Measurements from ENCODE around the gene OS9. TPM values are rescaled to one million over a fixed set of nuclear protein-coding genes. Genes with fewer than 3 reads are reported as not detected.
"Not testable (repeated sequence)": the region's sequence is repeated elsewhere in the genome, so short reads cannot be mapped to it uniquely, and the experiment has no call there.

The OS9 gene
- total RNA-seq, 2 donors from 2014 or later, result 103 to 104 TPM

DNA sequence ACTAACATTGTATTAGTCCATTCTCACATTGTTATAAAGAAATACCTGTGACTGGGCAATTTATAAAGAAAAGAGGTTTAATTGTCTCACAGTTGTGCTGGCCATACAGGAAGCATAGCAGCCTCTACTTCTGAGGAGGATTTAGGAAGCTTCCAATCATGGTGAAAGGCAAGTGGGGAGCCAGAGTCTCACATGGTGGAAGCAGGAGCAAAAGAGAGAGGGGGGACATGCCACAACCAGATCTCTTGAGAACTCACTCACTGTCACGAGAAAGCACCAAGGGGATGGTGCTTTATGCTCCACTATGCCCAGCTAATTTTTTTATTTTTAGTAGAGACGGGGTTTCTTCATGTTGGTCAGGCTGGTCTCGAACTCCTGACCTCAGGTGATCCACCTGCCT, 13.3 kb downstream of the OS9 start:
- ATAC-seq (replicated peaks in 1 of 2), result no peak
- H3K27me3 Mint-ChIP-seq (ENCODE audit: low read depth), result no peaks in the 10 kb centered on the region
- H3K27ac Mint-ChIP-seq, result no peak overlapping the region
- no peak overlapping the region for H3K4me3 Mint-ChIP-seq
- H3K9me3 Mint-ChIP-seq, result peaks cover 0 to 4% of the 10 kb centered on the region in 2 donors
- peaks cover 12 to 36% of the 10 kb centered on the region in 2 donors for H3K36me3 Mint-ChIP-seq (ENCODE audit: insufficient read depth in 2 of 2)
- DNase-seq, result no peak
- H3K4me1 Mint-ChIP-seq (ENCODE audit: low read depth), result no peaks in the 10 kb centered on the region

DNA sequence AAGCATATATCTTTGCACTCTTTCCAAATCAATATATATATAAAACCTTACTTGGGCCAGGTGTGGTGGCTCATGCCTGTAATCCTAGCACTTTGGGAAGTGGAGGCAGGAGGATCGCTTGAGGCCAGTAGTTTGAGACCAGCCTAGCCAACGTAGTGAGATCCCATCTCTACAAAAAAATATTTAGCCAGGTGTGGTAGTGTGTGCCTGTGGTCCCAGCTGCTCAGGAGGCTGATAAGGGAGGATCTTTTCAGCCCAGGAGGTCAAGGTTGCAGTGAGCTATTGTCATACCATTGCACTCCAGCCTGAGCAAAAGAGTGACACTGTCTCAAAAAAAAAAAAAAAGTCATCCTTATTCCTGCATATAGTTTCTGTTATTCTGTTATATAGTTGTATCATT, 14.4 kb downstream of the OS9 start:
- no peaks in the 10 kb centered on the region for H3K9me3 Mint-ChIP-seq
- H3K4me3 Mint-ChIP-seq, result no peak overlapping the region
- no peaks in the 10 kb centered on the region for H3K27me3 Mint-ChIP-seq (ENCODE audit: low read depth)
- ATAC-seq (replicated peaks in 1 of 2), result no peak
- H3K36me3 Mint-ChIP-seq (ENCODE audit: insufficient read depth in 2 of 2), result peaks cover 6 to 29% of the 10 kb centered on the region in 2 donors
- no peaks in the 10 kb centered on the region for H3K4me1 Mint-ChIP-seq (ENCODE audit: low read depth)
- DNase-seq, result no peak
- H3K27ac Mint-ChIP-seq, result no peak overlapping the region

DNA sequence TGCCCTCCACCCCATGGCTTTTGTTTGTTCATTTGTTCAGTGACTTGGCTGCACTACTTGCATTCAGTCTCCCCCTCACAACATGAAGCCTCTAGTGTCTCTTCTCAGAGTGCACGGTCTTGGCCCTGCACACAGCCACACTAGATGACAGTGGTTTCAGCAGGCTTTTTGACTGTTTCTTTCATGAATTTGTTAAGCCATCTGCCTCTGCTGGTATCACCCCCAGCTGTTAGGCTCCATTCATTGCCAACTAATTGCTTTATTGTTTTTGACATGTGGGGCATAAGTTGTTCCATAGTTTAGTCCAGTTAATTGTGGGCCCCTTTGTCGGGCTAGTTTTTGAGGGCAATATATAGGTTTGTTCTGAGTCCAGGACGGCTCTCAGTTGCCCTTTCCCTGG, 18.8 kb downstream of the OS9 start:
- Mint-ChIP-seq H3K36me3 (ENCODE audit: insufficient read depth in 2 of 2) (peaks cover 0 to 5% of the 10 kb centered on the region in 2 donors), H3K4me3 (no peak overlapping the region), H3K27me3 (ENCODE audit: low read depth) (no peaks in the 10 kb centered on the region), H3K27ac (no peak overlapping the region), H3K4me1 (ENCODE audit: low read depth) (no peaks in the 10 kb centered on the region), H3K9me3 (no peaks in the 10 kb centered on the region)
- no peak for ATAC-seq (replicated peaks in 1 of 2)
- no peak for DNase-seq

GRCh38 chr12:57713209-57713608, 19.3 kb downstream of the OS9 start:
- Mint-ChIP-seq H3K27ac (no peak overlapping the region), H3K27me3 (ENCODE audit: low read depth) (no peaks in the 10 kb centered on the region), H3K9me3 (no peaks in the 10 kb centered on the region), H3K36me3 (ENCODE audit: insufficient read depth in 2 of 2) (peaks cover 3 to 9% of the 10 kb centered on the region in 2 donors), H3K4me1 (ENCODE audit: low read depth) (no peaks in the 10 kb centered on the region), H3K4me3 (no peak overlapping the region)
- ATAC-seq (replicated peaks in 1 of 2) (no peak), DNase-seq (no peak)

DNA sequence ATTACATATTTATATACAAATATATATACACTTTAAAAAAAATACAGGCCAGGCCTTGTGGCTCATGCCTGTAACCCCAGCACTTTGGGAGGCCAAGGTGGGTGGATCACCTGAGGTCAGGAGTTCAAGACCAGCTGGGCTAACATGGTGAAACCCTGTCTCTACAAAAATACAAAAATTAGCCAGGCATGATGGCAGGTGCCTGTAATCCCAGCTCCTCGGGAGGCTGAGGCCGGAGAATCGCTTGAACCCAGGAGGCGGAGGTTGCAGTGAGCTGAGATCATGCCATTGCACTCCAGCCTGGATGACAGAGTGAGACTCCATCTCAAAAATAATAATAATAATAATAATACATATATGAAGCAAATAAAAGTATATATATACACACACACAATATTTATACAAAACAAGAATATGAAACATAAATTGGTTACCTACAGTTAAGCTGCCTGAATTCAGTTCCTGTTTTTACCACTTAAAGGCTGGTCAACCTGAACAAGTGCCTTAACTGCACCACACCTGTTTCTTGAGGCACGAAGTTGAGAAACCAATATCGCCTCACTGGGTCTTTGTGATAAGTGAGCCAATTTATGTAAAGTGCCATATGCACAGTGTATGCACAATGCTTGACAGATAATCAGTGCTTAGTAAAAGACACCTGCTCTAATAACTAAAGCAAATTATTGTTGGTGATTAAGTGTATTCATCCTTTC, 21.3 kb downstream of the OS9 start:
- peaks cover 4 to 15% of the 10 kb centered on the region in 2 donors for H3K36me3 Mint-ChIP-seq (ENCODE audit: insufficient read depth in 2 of 2)
- not testable (repeated sequence) for H3K4me3 Mint-ChIP-seq; DNase-seq; H3K27me3 Mint-ChIP-seq (ENCODE audit: low read depth); H3K27ac Mint-ChIP-seq; ATAC-seq (replicated peaks in 1 of 2); H3K9me3 Mint-ChIP-seq; H3K4me1 Mint-ChIP-seq (ENCODE audit: low read depth)

DNA sequence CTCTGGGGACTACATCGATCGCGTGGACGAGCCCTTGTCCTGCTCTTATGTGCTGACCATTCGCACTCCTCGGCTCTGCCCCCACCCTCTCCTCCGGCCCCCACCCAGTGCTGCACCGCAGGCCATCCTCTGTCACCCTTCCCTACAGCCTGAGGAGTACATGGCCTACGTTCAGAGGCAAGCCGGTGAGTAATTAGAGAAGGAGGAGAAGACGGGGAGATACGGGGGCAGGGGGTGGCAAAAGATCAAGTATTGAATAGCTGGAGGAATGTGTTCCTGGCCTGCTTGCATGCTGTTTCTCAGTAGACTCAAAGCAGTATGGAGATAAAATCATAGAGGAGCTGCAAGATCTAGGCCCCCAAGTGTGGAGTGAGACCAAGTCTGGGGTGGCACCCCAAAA, 21.9 kb downstream of the OS9 start:
- H3K9me3 Mint-ChIP-seq, result no peaks in the 10 kb centered on the region
- H3K4me3 Mint-ChIP-seq, result no peak overlapping the region
- no peaks in the 10 kb centered on the region for H3K4me1 Mint-ChIP-seq (ENCODE audit: low read depth)
- no peaks in the 10 kb centered on the region for H3K27me3 Mint-ChIP-seq (ENCODE audit: low read depth)
- no peak for DNase-seq
- no peak overlapping the region for H3K27ac Mint-ChIP-seq
- ATAC-seq (replicated peaks in 1 of 2), result no peak
- peaks cover 4 to 15% of the 10 kb centered on the region in 2 donors for H3K36me3 Mint-ChIP-seq (ENCODE audit: insufficient read depth in 2 of 2)

- Mint-ChIP-seq H3K4me3 (no peak overlapping the region), H3K27ac (no peak overlapping the region), H3K4me1 (ENCODE audit: low read depth) (no peaks in the 10 kb centered on the region), H3K27me3 (ENCODE audit: low read depth) (no peaks in the 10 kb centered on the region), H3K9me3 (no peaks in the 10 kb centered on the region), H3K36me3 (ENCODE audit: insufficient read depth in 2 of 2) (peaks cover 4 to 15% of the 10 kb centered on the region in 2 donors)
- no peak for DNase-seq
- no peak for ATAC-seq (replicated peaks in 1 of 2)
Measured at GRCh38 chr12:57716305-57716704, 22.4 kb downstream of the OS9 start.

DNA sequence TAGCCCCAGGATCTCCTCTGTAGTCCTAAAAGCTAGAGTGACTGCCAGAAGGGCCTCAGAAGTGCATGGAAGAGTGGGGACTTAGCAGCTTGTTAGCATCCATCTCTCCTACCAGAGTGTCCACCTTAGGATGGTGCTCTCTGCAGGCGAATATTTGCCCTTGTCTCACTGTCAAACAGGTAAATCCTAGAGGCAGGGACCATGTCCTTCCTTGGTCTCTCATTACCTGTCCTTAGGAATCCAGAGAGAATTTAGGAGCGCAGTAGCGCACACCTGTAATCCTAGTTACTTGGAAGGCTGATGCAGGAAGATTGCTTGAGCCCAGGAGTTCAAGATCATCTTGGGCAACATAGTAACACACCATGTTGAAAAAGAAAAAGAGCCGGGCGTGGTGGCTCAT, 23.2 kb downstream of the OS9 start:
- H3K27me3 Mint-ChIP-seq (ENCODE audit: low read depth), result no peaks in the 10 kb centered on the region
- DNase-seq (no peak), ATAC-seq (replicated peaks in 1 of 2) (no peak)
- H3K27ac Mint-ChIP-seq, result no peak overlapping the region
- no peaks in the 10 kb centered on the region for H3K9me3 Mint-ChIP-seq
- H3K36me3 Mint-ChIP-seq (ENCODE audit: insufficient read depth in 2 of 2), result peaks cover 4 to 14% of the 10 kb centered on the region in 2 donors
- H3K4me1 Mint-ChIP-seq (ENCODE audit: low read depth), result no peaks in the 10 kb centered on the region
- no peak overlapping the region for H3K4me3 Mint-ChIP-seq

DNA sequence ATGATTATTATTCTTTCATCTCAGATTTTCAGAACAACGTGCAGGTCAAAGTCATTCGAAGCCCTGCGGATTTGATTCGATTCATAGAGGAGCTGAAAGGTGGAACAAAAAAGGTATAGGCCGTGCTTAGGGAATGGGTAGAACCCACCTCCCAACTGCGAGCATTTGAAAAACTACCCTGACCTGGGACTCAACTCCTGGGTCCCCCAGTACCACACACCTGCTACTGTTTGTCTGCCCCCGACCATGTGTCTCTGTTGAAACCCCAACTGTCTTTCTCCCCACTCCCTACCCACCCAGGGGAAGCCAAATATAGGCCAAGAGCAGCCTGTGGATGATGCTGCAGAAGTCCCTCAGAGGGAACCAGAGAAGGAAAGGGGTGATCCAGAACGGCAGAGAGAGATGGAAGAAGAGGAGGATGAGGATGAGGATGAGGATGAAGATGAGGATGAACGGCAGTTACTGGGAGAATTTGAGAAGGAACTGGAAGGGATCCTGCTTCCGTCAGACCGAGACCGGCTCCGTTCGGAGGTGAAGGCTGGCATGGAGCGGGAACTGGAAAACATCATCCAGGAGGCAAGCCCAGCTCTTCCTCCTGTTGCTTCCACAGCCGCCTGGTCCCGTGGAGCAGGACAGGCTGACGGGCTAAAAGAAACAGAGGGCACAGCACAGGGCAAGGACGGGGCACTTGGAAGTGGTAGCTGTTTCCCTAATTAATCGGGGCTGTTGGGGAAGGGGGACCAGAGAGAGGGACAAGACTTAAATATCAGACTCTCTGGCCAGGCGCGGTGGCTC, 24.1 kb downstream of the OS9 start:
- Mint-ChIP-seq H3K36me3 (ENCODE audit: insufficient read depth in 2 of 2) (peaks cover 4 to 12% of the 10 kb centered on the region in 2 donors), H3K4me3 (no peak overlapping the region), H3K4me1 (ENCODE audit: low read depth) (no peaks in the 10 kb centered on the region), H3K27me3 (ENCODE audit: low read depth) (no peaks in the 10 kb centered on the region), H3K9me3 (no peaks in the 10 kb centered on the region), H3K27ac (no peak overlapping the region)
- DNase-seq, result no peak
- no peak for ATAC-seq (replicated peaks in 1 of 2)

GRCh38 chr12:57718641-57719528, 25.0 kb downstream of the OS9 start:
- Mint-ChIP-seq H3K27me3 (ENCODE audit: low read depth) (no peaks in the 10 kb centered on the region), H3K4me3 (no peak overlapping the region), H3K36me3 (ENCODE audit: insufficient read depth in 2 of 2) (peaks cover 4 to 12% of the 10 kb centered on the region in 2 donors), H3K27ac (no peak overlapping the region), H3K4me1 (ENCODE audit: low read depth) (no peaks in the 10 kb centered on the region), H3K9me3 (no peaks in the 10 kb centered on the region)
- no peak for DNase-seq
- peak in 1 of 2 donors; percentile 9 for ATAC-seq (replicated peaks in 1 of 2)

GRCh38 chr12:57719777-57720605, 26.1 kb downstream of the OS9 start:
- Mint-ChIP-seq H3K36me3 (ENCODE audit: insufficient read depth in 2 of 2) (peaks cover 4 to 17% of the 10 kb centered on the region in 2 donors), H3K9me3 (no peaks in the 10 kb centered on the region)
- ATAC-seq (replicated peaks in 1 of 2), result no peak

More at GRCh38 chr12:57719777-57720605, 26.1 kb downstream of the OS9 start:
- DNase-seq, result no peak
- no peak overlapping the region for H3K27ac Mint-ChIP-seq
- H3K4me1 Mint-ChIP-seq (ENCODE audit: low read depth), result no peaks in the 10 kb centered on the region
- no peaks in the 10 kb centered on the region for H3K27me3 Mint-ChIP-seq (ENCODE audit: low read depth)
- no peak overlapping the region for H3K4me3 Mint-ChIP-seq
